Measurements from ENCODE around the gene NKAIN2. TPM values are rescaled to one million over a fixed set of nuclear protein-coding genes. Genes with fewer than 3 reads are reported as not detected.
"Not testable (repeated sequence)": the region's sequence is repeated elsewhere in the genome, so short reads cannot be mapped to it uniquely, and the experiment has no call there.

Gene NKAIN2
- total and polyA plus RNA-seq, 2 experiments from 2014 or later: 0.22 TPM; not detected in 1

DNA sequence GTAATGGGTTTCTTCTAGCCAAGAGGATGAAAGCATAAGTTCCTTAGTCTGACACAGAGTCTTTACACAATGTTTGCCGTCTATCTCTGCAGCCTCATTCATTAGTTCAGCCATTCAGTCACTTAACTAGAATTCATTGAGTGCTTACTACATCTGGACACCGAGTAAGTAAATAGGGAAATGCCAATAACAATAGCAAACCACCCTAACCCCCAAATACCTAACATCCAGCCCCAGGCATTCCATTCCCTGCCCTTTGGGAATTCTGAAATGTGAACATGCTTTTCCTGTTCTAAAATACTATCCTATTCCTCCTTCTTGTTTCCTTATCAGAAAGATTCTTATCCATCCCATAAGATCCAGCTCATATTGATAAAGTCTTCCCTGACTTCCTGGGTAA is 881.0 kb downstream of the NKAIN2 start:
- DNase-seq (ENCODE audit: low read depth in 1 of 2, low spot score in 1 of 2): no peak
- Histone ChIP-seq H3K4me1 (ENCODE audit: low read depth) (no peaks in the 10 kb centered on the region), H3K9me3 (ENCODE audit: low read depth) (no peaks in the 10 kb centered on the region), H3K27me3 (no peaks in the 10 kb centered on the region), H3K4me3 (no peak overlapping the region), H3K36me3 (no peaks in the 10 kb centered on the region), H3K27ac (no peak overlapping the region)
- TF ChIP-seq, protein P1, sequence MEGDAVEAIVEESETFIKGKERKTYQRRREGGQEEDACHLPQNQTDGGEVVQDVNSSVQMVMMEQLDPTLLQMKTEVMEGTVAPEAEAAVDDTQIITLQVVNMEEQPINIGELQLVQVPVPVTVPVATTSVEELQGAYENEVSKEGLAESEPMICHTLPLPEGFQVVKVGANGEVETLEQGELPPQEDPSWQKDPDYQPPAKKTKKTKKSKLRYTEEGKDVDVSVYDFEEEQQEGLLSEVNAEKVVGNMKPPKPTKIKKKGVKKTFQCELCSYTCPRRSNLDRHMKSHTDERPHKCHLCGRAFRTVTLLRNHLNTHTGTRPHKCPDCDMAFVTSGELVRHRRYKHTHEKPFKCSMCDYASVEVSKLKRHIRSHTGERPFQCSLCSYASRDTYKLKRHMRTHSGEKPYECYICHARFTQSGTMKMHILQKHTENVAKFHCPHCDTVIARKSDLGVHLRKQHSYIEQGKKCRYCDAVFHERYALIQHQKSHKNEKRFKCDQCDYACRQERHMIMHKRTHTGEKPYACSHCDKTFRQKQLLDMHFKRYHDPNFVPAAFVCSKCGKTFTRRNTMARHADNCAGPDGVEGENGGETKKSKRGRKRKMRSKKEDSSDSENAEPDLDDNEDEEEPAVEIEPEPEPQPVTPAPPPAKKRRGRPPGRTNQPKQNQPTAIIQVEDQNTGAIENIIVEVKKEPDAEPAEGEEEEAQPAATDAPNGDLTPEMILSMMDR (IDR thresholded peaks at IDR 0.05; ENCODE audit: low read depth, low read length): no peak

DNA sequence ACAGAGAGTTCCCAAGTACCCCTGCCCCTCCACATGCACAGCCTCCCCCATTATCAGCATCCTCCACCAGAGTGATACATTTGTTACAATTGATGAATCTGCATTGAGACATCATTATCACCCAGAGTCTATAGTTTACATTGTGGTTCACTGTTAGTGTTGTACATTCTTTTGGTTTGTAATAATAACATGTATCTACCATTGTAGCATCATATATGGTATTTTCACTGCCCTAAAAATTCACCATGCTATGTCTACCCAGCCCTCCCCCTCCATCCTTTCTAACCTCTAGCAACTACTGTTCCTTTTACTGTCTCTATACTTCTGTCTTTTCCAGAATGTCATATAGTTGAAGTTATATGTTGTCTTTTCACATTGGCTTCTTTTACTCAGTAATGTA is 884.7 kb downstream of the NKAIN2 start:
- H3K36me3 ChIP-seq: no peaks in the 10 kb centered on the region
- H3K4me3 ChIP-seq: no peak overlapping the region
- DNase-seq (ENCODE audit: low read depth in 1 of 2, low spot score in 1 of 2): no peak
- no peaks in the 10 kb centered on the region for H3K9me3 ChIP-seq (ENCODE audit: low read depth)
- TF ChIP-seq, protein P1 (IDR thresholded peaks at IDR 0.05; ENCODE audit: low read depth, low read length): no peak
- H3K27ac ChIP-seq: no peak overlapping the region
- H3K27me3 ChIP-seq: no peaks in the 10 kb centered on the region
- H3K4me1 ChIP-seq (ENCODE audit: low read depth): no peaks in the 10 kb centered on the region

DNA sequence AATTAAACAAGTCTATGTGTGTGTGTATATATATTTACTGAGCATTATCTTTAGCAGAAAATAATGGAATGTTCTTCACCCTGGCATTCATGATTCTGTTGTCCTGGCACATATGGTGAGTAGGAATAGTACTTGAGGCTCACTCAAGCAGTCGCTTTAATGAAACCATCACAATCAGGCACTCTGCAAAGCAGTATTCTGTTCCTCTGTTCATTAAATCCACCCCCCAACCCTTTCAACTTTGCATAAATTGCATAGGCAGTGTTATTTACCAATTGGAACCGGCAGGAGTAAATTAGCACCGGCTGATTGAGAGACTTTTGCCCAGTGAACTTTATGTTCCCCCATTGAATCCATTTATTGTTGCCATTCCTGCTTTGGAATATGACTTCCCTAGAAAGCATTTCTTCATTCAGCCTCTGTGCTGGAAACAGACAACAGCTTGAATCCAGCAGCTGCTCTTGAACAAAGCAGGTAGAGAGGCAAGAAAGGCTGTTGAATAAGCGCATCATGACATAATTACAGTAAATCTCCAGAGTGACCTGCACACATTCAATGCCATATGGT is 890.6 kb downstream of the NKAIN2 start:
- DNase-seq (ENCODE audit: low read depth in 1 of 2, low spot score in 1 of 2): no peak
- H3K36me3 ChIP-seq: no peaks in the 10 kb centered on the region
- H3K27me3 ChIP-seq: no peaks in the 10 kb centered on the region
- H3K4me3 ChIP-seq: no peak overlapping the region
- no peaks in the 10 kb centered on the region for H3K9me3 ChIP-seq (ENCODE audit: low read depth)
- H3K27ac ChIP-seq: no peak overlapping the region
- H3K4me1 ChIP-seq (ENCODE audit: low read depth): no peaks in the 10 kb centered on the region
- TF ChIP-seq, protein P1 (IDR thresholded peaks at IDR 0.05; ENCODE audit: low read depth, low read length): no peak

DNA sequence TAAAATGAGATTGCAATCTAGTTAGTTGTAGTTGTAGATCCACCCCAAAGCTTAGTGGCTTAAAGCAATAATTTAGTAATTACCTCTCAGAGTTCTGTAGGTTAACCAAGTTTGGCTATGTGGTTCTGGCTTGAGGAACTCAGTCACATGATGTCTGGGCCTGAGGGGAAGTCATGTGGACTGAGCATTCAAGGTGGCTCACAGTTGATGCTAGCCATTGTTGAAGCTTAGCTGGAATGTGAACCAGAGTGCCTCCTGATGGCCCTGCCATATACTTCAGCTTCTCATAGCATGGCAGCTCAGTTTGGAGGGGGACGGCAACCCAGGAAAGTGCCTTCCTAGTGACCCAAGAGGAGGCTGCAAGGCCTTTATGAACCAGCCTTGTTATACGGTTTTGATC is 895.4 kb downstream of the NKAIN2 start:
- no peaks in the 10 kb centered on the region for H3K27me3 ChIP-seq
- DNase-seq (ENCODE audit: low read depth in 1 of 2, low spot score in 1 of 2): no peak
- H3K27ac ChIP-seq: no peak overlapping the region
- H3K4me1 ChIP-seq (ENCODE audit: low read depth): no peaks in the 10 kb centered on the region
- H3K9me3 ChIP-seq (ENCODE audit: low read depth): no peaks in the 10 kb centered on the region
- TF ChIP-seq, protein P1 (IDR thresholded peaks at IDR 0.05; ENCODE audit: low read depth, low read length): no peak
- no peak overlapping the region for H3K4me3 ChIP-seq
- H3K36me3 ChIP-seq: no peaks in the 10 kb centered on the region

DNA sequence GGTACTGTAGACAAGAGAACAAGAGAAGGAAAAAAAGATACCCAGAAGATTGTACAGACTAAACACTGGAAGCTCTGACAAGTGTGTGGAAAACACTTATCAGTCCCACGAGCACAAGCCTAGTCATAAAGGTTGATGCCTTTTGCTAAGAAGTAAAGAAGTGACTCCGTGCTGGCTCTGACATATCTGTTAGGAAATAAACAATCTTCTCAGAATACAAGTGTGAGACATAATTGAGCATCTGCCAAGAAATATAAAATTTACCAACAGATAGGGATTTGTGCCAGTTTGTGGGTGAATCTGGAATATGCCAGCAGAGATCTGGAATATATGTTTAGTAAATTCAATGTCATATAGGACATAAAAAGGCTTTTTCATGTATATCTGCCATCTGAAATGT is 899.9 kb downstream of the NKAIN2 start:
- no peaks in the 10 kb centered on the region for H3K9me3 ChIP-seq (ENCODE audit: low read depth)
- no peak overlapping the region for H3K27ac ChIP-seq
- H3K27me3 ChIP-seq: no peaks in the 10 kb centered on the region
- H3K4me3 ChIP-seq: no peak overlapping the region
- TF ChIP-seq, protein P1 (IDR thresholded peaks at IDR 0.05; ENCODE audit: low read depth, low read length): no peak
- no peak for DNase-seq (ENCODE audit: low read depth in 1 of 2, low spot score in 1 of 2)
- H3K4me1 ChIP-seq (ENCODE audit: low read depth): no peaks in the 10 kb centered on the region
- H3K36me3 ChIP-seq: no peaks in the 10 kb centered on the region

DNA sequence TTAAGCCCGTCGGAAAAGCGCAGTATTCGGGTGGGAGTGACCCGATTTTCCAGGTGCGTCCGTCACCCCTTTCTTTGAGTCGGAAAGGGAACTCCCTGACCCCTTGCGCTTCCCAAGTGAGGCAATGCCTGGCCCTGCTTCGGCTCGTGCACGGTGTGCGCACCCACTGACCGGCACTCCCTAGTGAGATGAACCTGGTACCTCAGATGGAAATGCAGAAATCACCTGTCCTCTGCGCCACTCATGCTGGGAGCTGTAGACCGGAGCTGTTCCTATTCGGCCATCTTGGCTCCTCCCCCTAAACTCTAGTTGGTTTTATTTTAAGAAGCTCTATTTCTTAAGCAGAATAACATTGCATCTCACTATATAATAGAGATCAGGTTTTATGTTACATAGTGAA is 908.9 kb downstream of the NKAIN2 start:
- not testable (repeated sequence) for H3K27ac ChIP-seq; H3K9me3 ChIP-seq (ENCODE audit: low read depth); H3K27me3 ChIP-seq; H3K4me1 ChIP-seq (ENCODE audit: low read depth); H3K36me3 ChIP-seq; DNase-seq (ENCODE audit: low read depth in 1 of 2, low spot score in 1 of 2); H3K4me3 ChIP-seq

All from cardiac muscle cell (in vitro differentiated cells and primary cell).